Mesendoderm (in vitro differentiated cells): ENCODE results near the gene DPEP1.
"Not testable (repeated sequence)": the region's sequence is repeated elsewhere in the genome, so short reads cannot be mapped to it uniquely, and the experiment has no call there.

ENCODE experiments used
- DNase-seq: peaks from one replicate; pipeline ENCODE4 v3.0.0; 2013
- H2AK5ac ChIP-seq: 2 replicates; pipeline ENCODE4 v1.6.1; 2013; ENCODE audit warnings: low read length, inconsistent platforms
- H2BK120ac ChIP-seq: 2 replicates; pipeline ENCODE4 v1.6.1; 2013; ENCODE audit warnings: low read depth, mild to moderate bottlenecking, low read length, moderate library complexity, mixed read lengths
- H2BK15ac ChIP-seq: replicated peaks from 2 replicates; pipeline ENCODE4 v1.6.1; 2013; ENCODE audit warnings: low read depth, mild to moderate bottlenecking, moderate library complexity
- H2BK5ac ChIP-seq: 2 replicates; pipeline ENCODE4 v1.6.1; 2013; ENCODE audit warnings: low read length, inconsistent platforms
- H3K18ac ChIP-seq: 2 replicates; pipeline ENCODE4 v1.6.1; 2013; ENCODE audit warnings: mild to moderate bottlenecking, low read length, mixed read lengths
- H3K23ac ChIP-seq: one replicate; pipeline ENCODE4 v1.6.1; 2013; ENCODE audit warnings: low read length
- H3K27ac ChIP-seq: 2 replicates; pipeline ENCODE4 v1.5.1; 2013; ENCODE audit warnings: low read depth, mild to moderate bottlenecking, inconsistent platforms, low read length, moderate library complexity
- H3K27me3 ChIP-seq: 2 replicates; pipeline ENCODE4 v1.6.1; 2013; ENCODE audit warnings: low read length, control low read depth, mild to moderate bottlenecking, inconsistent platforms; ENCODE audit not compliant: insufficient read depth, poor library complexity
- H3K36me3 ChIP-seq: 2 replicates; pipeline ENCODE4 v1.6.1; 2013; ENCODE audit warnings: low read length, inconsistent platforms; ENCODE audit not compliant: control insufficient read depth, insufficient read depth
- H3K4ac ChIP-seq: one replicate; pipeline ENCODE4 v1.6.1; 2013; ENCODE audit warnings: low read depth, mild to moderate bottlenecking, low read length, moderate library complexity
- H3K4me1 ChIP-seq: 2 replicates; pipeline ENCODE4 v1.6.1; 2013; ENCODE audit warnings: low read depth, low read length, inconsistent platforms; ENCODE audit not compliant: control insufficient read depth
- H3K4me2 ChIP-seq: 2 replicates; pipeline ENCODE4 v1.6.1; 2013; ENCODE audit warnings: low read length
- H3K4me3 ChIP-seq: 2 replicates; pipeline ENCODE4 v1.5.1; 2013; ENCODE audit warnings: mild to moderate bottlenecking, low read length
- H3K56ac ChIP-seq: one replicate; pipeline ENCODE4 v1.6.1; 2013; ENCODE audit warnings: low read length
- H3K79me1 ChIP-seq: 2 replicates; pipeline ENCODE4 v1.6.1; 2013; ENCODE audit warnings: low read length, inconsistent platforms
- H3K79me2 ChIP-seq: 2 replicates; pipeline ENCODE4 v1.6.1; 2013; ENCODE audit warnings: mild to moderate bottlenecking, low read length; ENCODE audit not compliant: control insufficient read depth, insufficient read depth
- H3K9ac ChIP-seq: 2 replicates; pipeline ENCODE4 v1.6.1; 2013; ENCODE audit warnings: low read length, inconsistent platforms
- H4K5ac ChIP-seq: one replicate; pipeline ENCODE4 v1.6.1; 2013; ENCODE audit warnings: low read length
- H4K8ac ChIP-seq: one replicate; pipeline ENCODE4 v1.6.1; 2013; ENCODE audit warnings: low read depth, mild to moderate bottlenecking, control low read depth, low read length, moderate library complexity
- WGBS: extraction: QIAGEN DNeasy Blood & Tissue Kit; methylation state at CpG from one replicate; pipeline ENCODE4 v1.1.7; 2013; ENCODE audit warnings: low lambda C conversion rate, missing lambda C conversion rate; ENCODE audit not compliant: insufficient coverage; ENCODE audit errors: extremely low coverage; 5-methylcytosine and 5-hydroxymethylcytosine counted together

DPEP1 gene

DNA sequence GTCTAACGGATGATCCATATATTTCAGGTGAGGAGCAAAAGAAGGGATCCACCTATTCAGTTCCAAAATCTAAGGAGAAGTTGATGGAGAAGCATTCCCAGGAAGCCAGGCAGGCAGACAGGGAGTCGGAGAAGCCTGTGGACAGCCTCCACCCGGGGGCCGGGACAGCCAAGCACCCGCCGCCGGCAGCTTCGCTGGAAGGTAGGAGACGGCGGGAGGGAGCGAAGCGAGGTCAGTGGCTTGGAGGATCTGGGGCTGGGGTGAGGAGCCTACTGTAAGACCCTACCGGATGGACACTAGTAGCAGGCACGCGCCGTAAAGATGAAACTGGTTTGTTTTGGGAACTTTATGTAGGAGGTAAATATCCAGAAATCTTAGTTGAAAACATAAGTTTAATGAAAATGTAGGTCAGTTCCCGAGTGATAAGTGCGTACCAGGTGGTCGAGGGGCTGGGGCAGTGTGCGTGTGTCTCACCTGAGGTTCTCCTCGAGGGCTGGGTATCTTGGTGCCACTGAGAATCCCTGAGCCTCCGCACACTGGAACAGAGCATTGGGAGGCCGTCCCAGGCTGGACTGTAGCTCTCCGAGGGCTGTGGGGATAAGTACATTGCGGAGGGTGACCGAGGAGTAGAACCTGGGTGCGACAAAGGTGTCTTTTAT, 44.9 kb downstream of the DPEP1 start:
- Histone ChIP-seq H3K4me3 (peak overlapping the region; percentile 95), H2BK15ac (no peak overlapping the region), H3K23ac (peak overlapping the region; percentile 0), H3K27ac (no peak overlapping the region), H3K27me3 (no peaks in the 10 kb centered on the region), H2BK5ac (no peak overlapping the region), H3K4ac (no peak overlapping the region), H3K56ac (peak overlapping the region; percentile 98), H3K79me2 (peaks cover 19% of the 10 kb centered on the region), H3K4me1 (peaks cover 2% of the 10 kb centered on the region), H2BK120ac (no peak overlapping the region), H4K5ac (no peak overlapping the region), H3K18ac (peak overlapping the region; percentile 5), H2AK5ac (no peak overlapping the region), H4K8ac (no peak overlapping the region), H3K9ac (peak overlapping the region; percentile 92), H3K79me1 (peaks cover 18% of the 10 kb centered on the region), H3K36me3 (peaks cover 3% of the 10 kb centered on the region), H3K4me2 (peak overlapping the region; percentile 78)
- WGBS, result no CpG with 5 or more reads among the region's 27 CpGs
- peak; percentile 29 for DNase-seq

DNA sequence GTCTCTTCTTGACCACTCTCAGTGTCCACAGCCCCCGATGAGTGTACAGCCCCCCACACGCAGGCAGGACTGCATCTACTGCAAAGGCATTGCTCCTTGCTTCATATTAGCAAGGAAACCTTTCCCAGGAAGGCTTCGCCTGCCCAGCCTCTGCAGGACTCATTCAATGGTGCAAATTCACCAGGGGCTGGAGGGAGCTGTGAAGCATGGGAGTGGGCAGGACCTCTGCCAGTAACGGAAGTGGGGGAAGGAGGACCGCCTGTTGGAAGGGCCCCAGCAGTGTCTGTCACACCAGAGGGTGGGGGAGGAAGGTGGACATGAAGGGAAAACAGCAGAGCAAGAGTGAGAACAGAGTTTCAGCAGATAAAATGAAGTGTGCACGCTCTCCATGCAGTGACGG, 46.7 kb downstream of the DPEP1 start:
- H3K4me2 ChIP-seq, result no peak overlapping the region
- no peaks in the 10 kb centered on the region for H3K27me3 ChIP-seq
- no peak overlapping the region for H3K56ac ChIP-seq
- H4K5ac ChIP-seq, result no peak overlapping the region
- WGBS, result no CpG with 5 or more reads among the region's 7 CpGs
- H3K18ac ChIP-seq, result no peak overlapping the region
- H3K4ac ChIP-seq, result no peak overlapping the region
- H3K79me1 ChIP-seq, result peaks cover 9% of the 10 kb centered on the region
- no peak overlapping the region for H2BK5ac ChIP-seq
- no peak overlapping the region for H3K4me3 ChIP-seq
- H3K27ac ChIP-seq, result no peak overlapping the region
- peaks cover 5% of the 10 kb centered on the region for H3K36me3 ChIP-seq
- no peak overlapping the region for H3K23ac ChIP-seq
- H3K9ac ChIP-seq, result no peak overlapping the region
- no peak overlapping the region for H4K8ac ChIP-seq
- H3K79me2 ChIP-seq, result peaks cover 14% of the 10 kb centered on the region
- H2BK120ac ChIP-seq, result no peak overlapping the region
- H2BK15ac ChIP-seq, result no peak overlapping the region
- peaks cover 2% of the 10 kb centered on the region for H3K4me1 ChIP-seq
- H2AK5ac ChIP-seq, result no peak overlapping the region
- DNase-seq, result no peak

- no peak overlapping the region for H4K8ac ChIP-seq
- H3K79me1 ChIP-seq, result peaks cover 7% of the 10 kb centered on the region
- peaks cover 12% of the 10 kb centered on the region for H3K79me2 ChIP-seq
- H3K4ac ChIP-seq, result no peak overlapping the region
- no CpG with 5 or more reads among the region's 9 CpGs for WGBS
- H2AK5ac ChIP-seq, result no peak overlapping the region
- no peak overlapping the region for H3K56ac ChIP-seq
- H3K4me1 ChIP-seq, result peaks cover 2% of the 10 kb centered on the region
- no peak overlapping the region for H3K18ac ChIP-seq
- no peak overlapping the region for H3K9ac ChIP-seq
- H3K27me3 ChIP-seq, result no peaks in the 10 kb centered on the region
- DNase-seq, result no peak
- no peak overlapping the region for H2BK120ac ChIP-seq
- H3K4me3 ChIP-seq, result no peak overlapping the region
- H2BK15ac ChIP-seq, result no peak overlapping the region
- H3K27ac ChIP-seq, result no peak overlapping the region
- H3K23ac ChIP-seq, result no peak overlapping the region
- H4K5ac ChIP-seq, result no peak overlapping the region
- no peak overlapping the region for H2BK5ac ChIP-seq
- H3K36me3 ChIP-seq, result peaks cover 5% of the 10 kb centered on the region
- no peak overlapping the region for H3K4me2 ChIP-seq
Measured at GRCh38 chr16:89661215-89661614, 47.8 kb downstream of the DPEP1 start.

DNA sequence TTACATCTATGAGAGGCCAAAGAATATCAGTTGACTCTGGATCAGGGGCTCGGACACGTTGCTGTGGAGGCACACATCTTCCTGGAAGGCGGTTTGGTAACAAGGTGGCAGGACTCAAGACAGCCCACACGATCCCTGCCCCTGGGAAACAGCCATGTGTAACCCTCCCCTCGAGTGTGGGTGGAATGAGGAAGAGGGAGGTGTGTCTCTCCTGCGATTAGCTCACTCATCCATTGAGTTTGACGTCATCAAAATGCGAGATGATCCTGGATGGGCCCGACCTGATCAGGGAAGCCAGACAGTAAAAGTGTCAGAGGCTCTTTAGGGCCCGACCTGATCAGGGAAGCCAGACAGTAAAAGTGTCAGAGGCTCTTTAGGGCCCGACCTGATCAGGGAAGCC, 50.8 kb downstream of the DPEP1 start:
- no CpG with 5 or more reads among the region's 11 CpGs for WGBS
- H3K4me2 ChIP-seq, H4K5ac ChIP-seq, H3K27me3 ChIP-seq, H3K79me2 ChIP-seq, DNase-seq, H2BK120ac ChIP-seq, H4K8ac ChIP-seq, H3K27ac ChIP-seq, H3K79me1 ChIP-seq, H3K23ac ChIP-seq, H3K36me3 ChIP-seq, H2BK15ac ChIP-seq, H3K9ac ChIP-seq, H3K18ac ChIP-seq, H3K4me3 ChIP-seq, H3K4me1 ChIP-seq, H3K56ac ChIP-seq, H2AK5ac ChIP-seq, H3K4ac ChIP-seq, H2BK5ac ChIP-seq: not testable (repeated sequence)

DNA sequence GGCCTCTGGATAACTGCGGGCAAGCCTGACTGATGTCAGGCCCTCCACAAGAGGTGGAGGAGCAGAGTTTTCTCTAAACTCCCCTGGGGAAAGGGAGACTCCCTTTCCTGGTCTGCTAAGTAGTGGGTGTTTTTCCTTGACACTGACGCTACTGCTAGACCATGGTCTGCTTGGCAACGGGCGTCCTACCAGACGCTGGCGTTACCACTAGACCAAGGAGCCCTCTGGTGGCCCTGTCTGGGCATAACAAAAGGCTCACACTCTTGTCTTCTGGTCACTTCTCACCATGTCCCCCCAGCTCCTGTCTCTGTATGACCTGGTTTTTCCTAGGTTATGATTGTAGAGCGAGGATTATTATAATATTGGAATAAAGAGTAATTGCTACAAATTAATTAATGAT, 53.6 kb downstream of the DPEP1 start:
- not testable (repeated sequence) for H2AK5ac ChIP-seq, H3K4ac ChIP-seq, H3K79me1 ChIP-seq, H3K23ac ChIP-seq, H4K8ac ChIP-seq, H3K4me3 ChIP-seq, H4K5ac ChIP-seq, H3K36me3 ChIP-seq, H3K18ac ChIP-seq, H3K27ac ChIP-seq, H3K4me1 ChIP-seq, H3K79me2 ChIP-seq, H3K27me3 ChIP-seq, H2BK15ac ChIP-seq, H2BK120ac ChIP-seq, H3K56ac ChIP-seq, H3K4me2 ChIP-seq, H3K9ac ChIP-seq, H2BK5ac ChIP-seq
- no CpG with 5 or more reads among the region's 7 CpGs for WGBS
- peak; percentile 61 for DNase-seq

DNA sequence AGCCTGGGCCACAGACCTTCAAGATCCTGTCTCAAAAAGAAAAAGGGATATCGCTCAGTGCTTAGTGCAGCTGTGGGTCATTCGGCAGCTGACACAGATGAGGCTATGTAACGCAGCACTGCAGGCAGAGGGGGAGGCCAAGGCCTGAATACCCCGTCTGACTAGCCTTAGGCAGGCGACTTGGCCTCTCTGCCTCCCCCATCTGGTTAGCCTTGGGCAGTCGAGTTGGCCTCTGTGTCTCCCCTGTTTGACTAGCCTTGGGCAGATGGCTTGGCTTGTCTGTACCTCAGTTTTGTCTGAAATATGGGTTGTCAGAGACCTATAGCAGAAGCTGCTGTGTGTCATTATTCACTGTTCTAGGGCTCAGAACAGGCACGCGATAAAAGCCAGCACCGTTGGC, 54.2 kb downstream of the DPEP1 start:
- WGBS, result no CpG with 5 or more reads among the region's 9 CpGs
- Histone ChIP-seq H3K4me3 (no peak overlapping the region), H3K9ac (no peak overlapping the region)

More for the DNA sequence above, 54.2 kb downstream of the DPEP1 start:
- Histone ChIP-seq H3K56ac (no peak overlapping the region), H3K79me1 (no peaks in the 10 kb centered on the region), H3K23ac (no peak overlapping the region), H3K18ac (no peak overlapping the region), H2BK120ac (no peak overlapping the region), H3K79me2 (no peaks in the 10 kb centered on the region), H2BK15ac (no peak overlapping the region), H3K36me3 (peaks cover 3% of the 10 kb centered on the region), H3K4ac (no peak overlapping the region), H3K4me1 (no peaks in the 10 kb centered on the region), H4K5ac (no peak overlapping the region), H2AK5ac (no peak overlapping the region), H3K27me3 (no peaks in the 10 kb centered on the region), H3K27ac (no peak overlapping the region), H2BK5ac (no peak overlapping the region), H3K4me2 (no peak overlapping the region), H4K8ac (no peak overlapping the region)
- no peak for DNase-seq
